ENCODE results near the gene LRRC1.

GRCh38 chr6:53828215-53828614 lies 33.4 kb downstream of the LRRC1 start:
- TF ChIP-seq POLR2AphosphoS5 (IDR thresholded peaks at IDR 0.05) (no peak), CTCF (IDR thresholded peaks at IDR 0.05) (no peak), EP300 (IDR thresholded peaks at IDR 0.05) (no peak), POLR2A (IDR thresholded peaks at IDR 0.05) (no peak)
